GM12878 (cell line): ENCODE data around the gene RIC8B. TPM values are rescaled to one million over a fixed set of nuclear protein-coding genes. Genes with fewer than 3 reads are reported as not detected.

Experiments used
- ATAC-seq: fragments of 200-7000 bp; cut with Tn5 transposase; 3 replicates; pipeline ENCODE4 v1.9.1; 2020; ENCODE audit warnings: mild to moderate bottlenecking, moderate library complexity
- BruUV-seq: library from RNA; stranded (reverse); fragments of 400-500 nt; replicated peaks from 2 replicates; lab custom pipeline; 2021; lab: Mats Ljungman, UMichigan
- CTCF ChIA-PET: fragments of 300-600 bp; sonication (Branson Sonifier 250); formaldehyde crosslinking; extraction: SDS; loops from one replicate; lab custom pipeline; 2021; ENCODE audit warnings: inconsistent platforms; lab: Yijun Ruan, JAX
- POLR2A ChIA-PET: fragments of 350-600 bp; formaldehyde crosslinking; extraction: SDS; loops from one replicate; lab custom pipeline; 2021; ENCODE audit warnings: inconsistent platforms; lab: Charles Lee
- RAD21 ChIA-PET: fragments of 300-600 bp; sonication (Branson Sonifier 250); formaldehyde crosslinking; loops from one replicate; lab custom pipeline; 2023; ENCODE audit warnings: antibody characterized with exemption; ENCODE audit not compliant: unreplicated experiment; lab: Charles Lee
- SMC1A ChIA-PET: fragments of 300-600 bp; sonication (Branson Sonifier 250); formaldehyde crosslinking; loops from one replicate; lab custom pipeline; 2023; ENCODE audit not compliant: unreplicated experiment, uncharacterized antibody; lab: Charles Lee
- DNase-seq: peaks from one replicate; pipeline ENCODE4 v3.0.0-alpha.2; 2011; ENCODE audit warnings: low read depth, low spot score
- FAIRE-seq: peaks from 3 replicates; lab custom pipeline; 2011; peaks lifted over from hg19 to GRCh38; lab: Jason Lieb, UNC
- H2AFZ ChIP-seq: 2 replicates; pipeline ENCODE4 v1.6.0; 2011; ENCODE audit warnings: low read depth, low read length, control low read depth; ENCODE audit not compliant: control insufficient read depth
- H3K27ac ChIP-seq: 2 replicates; pipeline ENCODE4 v1.5.1; 2011; ENCODE audit warnings: control low read depth; ENCODE audit not compliant: control insufficient read depth, insufficient read depth
- H3K27me3 ChIP-seq, 2 experiments: replicated peaks in 1 of 2; 2 replicates each; pipeline versions ENCODE4 v1.6.0 to v1.6.1; 2011; ENCODE audit warnings: low read length in 1 of 2; ENCODE audit not compliant: control insufficient read depth in 2 of 2, insufficient read depth in 2 of 2
- H3K36me3 ChIP-seq, 2 experiments: 2 replicates each; pipeline ENCODE4 v1.5.1; 2011; ENCODE audit warnings: low read length in 1 of 2; ENCODE audit not compliant: control insufficient read depth in 2 of 2, insufficient read depth in 2 of 2
- H3K4me1 ChIP-seq: 2 replicates; pipeline ENCODE4 v1.6.1; 2011; ENCODE audit warnings: mild to moderate bottlenecking, low read length, moderate library complexity, mixed read lengths; ENCODE audit not compliant: control insufficient read depth, insufficient read depth
- H3K4me2 ChIP-seq: 2 replicates; pipeline ENCODE4 v1.6.0; 2011; ENCODE audit warnings: control low read depth; ENCODE audit not compliant: control insufficient read depth, insufficient read depth
- H3K4me3 ChIP-seq: fragments of 200-600 bp; sonication (generic); 2 replicates; pipeline ENCODE4 v1.5.1; 2016
- H3K79me2 ChIP-seq: 2 replicates; pipeline ENCODE4 v1.6.0; 2011; ENCODE audit warnings: low read length; ENCODE audit not compliant: control insufficient read depth, insufficient read depth
- H3K9ac ChIP-seq: 2 replicates; pipeline ENCODE4 v1.8.0; 2011; ENCODE audit warnings: low read length, control low read depth, mixed read lengths; ENCODE audit not compliant: control insufficient read depth, insufficient read depth
- H3K9me3 ChIP-seq: replicated peaks from 3 replicates; pipeline ENCODE4 v1.5.1; 2011; ENCODE audit warnings: mild to moderate bottlenecking, low read length; ENCODE audit not compliant: control insufficient read depth, insufficient read depth
- H4K20me1 ChIP-seq: 2 replicates; pipeline ENCODE4 v1.6.0; 2011; ENCODE audit not compliant: control insufficient read depth, insufficient read depth
- ESRRA ChIP-seq: IDR thresholded peaks from 2 replicates; pipeline ENCODE4 v1.6.1; 2012; ENCODE audit warnings: mild to moderate bottlenecking, low read length, improper control_type of control experiment
- ETV6 ChIP-seq, 2 experiments: fragments of 450-650 bp in 1 of 2; IDR thresholded peaks in 1 of 2; conservative IDR thresholded peaks in 1 of 2; 2 replicates each; pipeline ENCODE4 v1.6.1; 2014; ENCODE audit warnings: antibody characterized with exemption in 1 of 2, borderline replicate concordance in 1 of 2, low read depth in 1 of 2, mild to moderate bottlenecking in 1 of 2, moderate library complexity in 1 of 2
- FOS ChIP-seq: IDR thresholded peaks from 3 replicates; pipeline ENCODE4 v1.6.1; 2011; ENCODE audit warnings: borderline replicate concordance; ENCODE audit not compliant: insufficient read length; ENCODE audit errors: extremely low read depth
- GABPA ChIP-seq: IDR thresholded peaks from 2 replicates; pipeline ENCODE4 v1.6.1; 2014; ENCODE audit warnings: antibody characterized with exemption, low read depth, mild to moderate bottlenecking, inconsistent platforms
- NRF1 ChIP-seq: conservative IDR thresholded peaks from 2 replicates; pipeline ENCODE4 v1.6.1; 2011; ENCODE audit warnings: mild to moderate bottlenecking, low read depth, low read length, improper control_type of control experiment
- PBX3 ChIP-seq: IDR thresholded peaks from 2 replicates; pipeline ENCODE4 v1.6.1; 2011; ENCODE audit warnings: mild to moderate bottlenecking, low read depth, low read length, moderate library complexity; ENCODE audit not compliant: insufficient replicate concordance
- SMARCA5 ChIP-seq: fragments of 450-650 bp; IDR thresholded peaks from 2 replicates; pipeline ENCODE4 v1.6.1; 2017; ENCODE audit warnings: mild to moderate bottlenecking
- SUPT20H ChIP-seq: IDR thresholded peaks from 2 replicates; pipeline ENCODE4 v1.6.1; 2011; ENCODE audit warnings: low read depth, mild to moderate bottlenecking, low read length, moderate library complexity, borderline replicate concordance; ENCODE audit not compliant: control insufficient read depth
- ZBTB11 ChIP-seq: fragments of 450-650 bp; formaldehyde crosslinking; IDR thresholded peaks from 2 replicates; pipeline ENCODE4 v1.5.0; 2022; ENCODE audit warnings: mild to moderate bottlenecking, missing genetic modification characterization
- ZBTB40 ChIP-seq: fragments of 450-650 bp; IDR thresholded peaks from 2 replicates; pipeline ENCODE4 v1.6.1; 2016; ENCODE audit warnings: mild to moderate bottlenecking, moderate library complexity, borderline replicate concordance
- ZNF274 ChIP-seq: IDR thresholded peaks from one replicate; pipeline ENCODE4 v1.8.0; 2011; ENCODE audit not compliant: insufficient read length, insufficient read depth
- WGBS: methylation state at CpG from one replicate; pipeline ENCODE4 v1.1.6; 2016; ENCODE audit warnings: low lambda C conversion rate; ENCODE audit not compliant: insufficient replicate concordance, insufficient coverage; ENCODE audit errors: missing lambda C conversion rate; 5-methylcytosine and 5-hydroxymethylcytosine counted together
- in situ Hi-C: fragments of 300-500 bp; cut with MboI; formaldehyde crosslinking; loops from 9 replicates; pipeline ENCODE4 v1.14.3; 2018; ENCODE audit warnings: mixed read lengths
- intact Hi-C: fragments of 100-400 bp; cut with micrococcal nuclease; formaldehyde crosslinking; loops from one replicate; pipeline ENCODE4 v1.14.2; 2022; ENCODE audit not compliant: unreplicated experiment
- polyA plus RNA-seq, 11 experiments: library from polyadenylated mRNA; depleted of rRNA in 4 of 11; unstranded in 6 of 11; stranded (reverse) in 5 of 11; fragments of >200 nt; fragmentation: Nextera tagmentation in 4 of 11; fragmentation: Illumina TruSeq in 1 of 11; extraction: Ambion mirVana in 4 of 11; extraction: Trizol in 1 of 11; gene quantifications; 1 replicate in 1 of 11; 2 replicates in 10 of 11; pipeline versions ENCODE4 v1.2.1 to v1.2.3, GENCODE V29; 2011 to 2016; ENCODE audit warnings: inconsistent platforms in 2 of 11, missing spikeins in 2 of 11, low read depth in 1 of 11
- total RNA-seq, 4 experiments: library from RNA; depleted of rRNA in 3 of 4; stranded (reverse); fragments of >200 nt in 3 of 4; fragmentation: Illumina TruSeq in 1 of 4; extraction: Trizol in 1 of 4; gene quantifications; 2 replicates each; pipeline versions ENCODE4 v1.2.1 to v1.2.3, GENCODE V29; 2013 to 2021

Gene RIC8B
- total and polyA plus RNA-seq, 10 of the 15 experiments (the other 5 are each of a cell fraction or from before 2014, with no cell fraction given) = 2.3 to 10.8 (median 6.2) TPM

DNA sequence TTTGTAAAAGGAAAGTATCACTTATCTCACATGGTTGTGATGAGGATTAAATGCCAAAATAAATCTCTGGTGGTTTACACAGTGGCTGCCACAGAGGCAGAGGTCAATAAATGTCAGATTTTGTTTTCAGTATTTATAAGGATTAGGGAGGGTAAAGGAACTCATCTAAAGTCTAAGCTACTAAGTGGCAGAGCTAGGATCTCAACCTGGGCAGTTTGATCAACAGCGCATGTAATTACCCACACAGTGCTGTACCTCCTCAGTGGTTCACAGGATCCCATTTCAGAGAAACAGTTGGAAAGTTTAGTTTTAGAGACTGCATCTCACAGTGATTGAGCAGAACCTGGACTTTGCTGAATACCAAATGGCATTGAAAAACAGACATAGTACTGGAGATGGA is 44.9 kb upstream of the RIC8B start:
- in situ Hi-C loops = no loop called here
- FAIRE-seq = no peak
- CTCF ChIA-PET = interaction anchor here (0.8 to 3.0 kb wide), 3 partner anchors 61 to 190 kb away, joined by 3 to 11 read pairs (median 4); no protein-coding TSS in a partner anchor
- TF ChIP-seq NRF1 = no peak
- no peak for TF ChIP-seq ETV6 (conservative IDR thresholded peaks at IDR 0.05 in 1 of 2, IDR thresholded peaks at IDR 0.05 in 1 of 2; ENCODE audit: borderline replicate concordance in 1 of 2, low read depth in 1 of 2)
- TF ChIP-seq ZBTB11 (CRISPR knock-in tag) = no peak
- TF ChIP-seq ZBTB40 = no peak
- TF ChIP-seq SMARCA5 = no peak
- no peak for TF ChIP-seq SUPT20H
- TF ChIP-seq ZNF274 = no peak
- no peak for TF ChIP-seq PBX3
- no peak for TF ChIP-seq ESRRA
- no peak for TF ChIP-seq GABPA
- TF ChIP-seq FOS = no peak

More for the DNA sequence above, 44.9 kb upstream of the RIC8B start:
- no peak overlapping the region for H3K27ac ChIP-seq
- H3K79me2 ChIP-seq = no peaks in the 10 kb centered on the region
- DNase-seq = no peak
- H3K36me3 ChIP-seq = no peaks in the 10 kb centered on the region
- no peak overlapping the region for H3K9ac ChIP-seq
- no peaks in the 10 kb centered on the region for H3K9me3 ChIP-seq
- H3K4me2 ChIP-seq = no peak overlapping the region
- BruUV-seq = no TSS peak
- ChIA-PET SMC1A (no interaction called here), POLR2A (no interaction called here), RAD21 (no interaction called here)
- WGBS = 95% methylated on average over 1 of the region's 1 CpG
- no peaks in the 10 kb centered on the region for H3K4me1 ChIP-seq
- no peak for ATAC-seq
- H4K20me1 ChIP-seq = no peaks in the 10 kb centered on the region
- H3K27me3 ChIP-seq = no peaks in the 10 kb centered on the region
- H2AFZ ChIP-seq = no peak overlapping the region
- no peak overlapping the region for H3K4me3 ChIP-seq
- intact Hi-C loops = no loop called here
